ENCODE measurements around the gene GPR137C.
"Not testable (repeated sequence)": the region's sequence is repeated elsewhere in the genome, so short reads cannot be mapped to it uniquely, and the experiment has no call there.

The GPR137C gene

DNA sequence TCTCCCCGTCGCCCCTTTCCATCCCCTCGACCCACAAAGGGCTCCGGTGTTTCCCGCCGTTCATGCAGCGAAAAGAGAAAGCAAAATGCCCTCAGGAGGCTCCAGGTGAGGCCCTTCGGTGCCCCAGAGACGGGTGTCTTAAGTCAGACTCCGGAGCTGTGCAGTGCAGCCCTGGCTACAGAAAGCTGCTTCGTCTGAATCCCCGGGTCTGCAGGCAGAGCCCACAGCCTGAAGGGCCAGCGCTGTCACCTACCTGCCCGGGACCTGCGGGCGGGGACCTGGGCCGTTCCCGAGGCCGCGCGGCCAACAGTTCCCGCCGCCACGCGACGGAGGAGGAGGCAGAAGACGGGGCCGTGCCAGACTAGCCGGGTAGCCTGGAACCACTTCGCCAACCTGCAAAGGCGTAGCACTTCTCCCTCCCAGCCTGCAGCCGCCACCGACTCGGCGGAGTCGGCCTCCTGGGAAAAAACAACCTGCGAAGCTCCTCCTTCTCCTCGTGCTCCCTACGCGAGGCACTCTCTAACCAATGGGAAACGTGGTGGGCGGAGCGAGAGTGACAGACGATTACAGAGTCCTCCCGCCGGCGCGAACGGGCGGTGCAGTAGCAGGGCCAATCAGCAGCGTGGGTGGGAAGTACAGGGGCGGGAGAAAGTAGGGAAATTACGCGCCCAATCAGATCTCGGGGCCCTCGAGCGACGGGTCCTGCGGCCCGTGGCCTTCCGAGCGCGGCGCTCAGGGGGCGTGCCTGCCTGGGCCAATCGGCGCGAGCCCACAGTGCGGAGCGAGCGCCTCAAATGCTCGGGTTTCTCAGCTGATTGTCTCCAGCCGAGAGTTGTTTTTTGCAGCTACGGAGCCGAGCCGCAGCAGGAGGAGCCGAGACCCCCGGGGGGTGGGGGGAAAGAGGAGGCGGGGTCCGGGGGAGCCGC is at the start of gene GPR137C, which contains the start of gene TXNDC16:
Gene GPR137C (plus strand): TSS at position 774 of the 926 bp plus-strand sequence. CDS start 312 bp downstream, outside the sequence.
Gene TXNDC16 (minus strand): TSS at position 443 of the 926 bp plus-strand sequence. CDS start 8,948 bp downstream, outside the sequence.
- peak; percentile 99 for FAIRE-seq

DNA sequence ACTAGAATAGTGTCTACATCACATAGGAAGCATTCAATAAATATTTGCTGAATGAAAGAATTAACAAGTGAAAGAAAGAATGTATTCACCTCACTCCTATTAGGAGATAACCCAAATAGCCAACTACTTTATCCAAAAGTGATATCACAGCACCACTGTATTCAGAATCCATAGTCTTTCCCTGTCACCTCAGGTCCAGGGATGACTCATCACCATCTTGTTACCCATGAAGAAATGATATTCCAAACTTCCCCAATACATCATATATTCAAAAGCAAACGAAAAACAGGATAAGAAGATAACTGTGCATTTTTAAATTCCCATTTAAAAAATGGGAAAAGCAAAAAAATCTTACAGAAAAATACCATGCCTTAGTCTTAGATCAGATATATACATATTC is 39.4 kb upstream of the GPR137C start:
- FAIRE-seq: no peak

DNA sequence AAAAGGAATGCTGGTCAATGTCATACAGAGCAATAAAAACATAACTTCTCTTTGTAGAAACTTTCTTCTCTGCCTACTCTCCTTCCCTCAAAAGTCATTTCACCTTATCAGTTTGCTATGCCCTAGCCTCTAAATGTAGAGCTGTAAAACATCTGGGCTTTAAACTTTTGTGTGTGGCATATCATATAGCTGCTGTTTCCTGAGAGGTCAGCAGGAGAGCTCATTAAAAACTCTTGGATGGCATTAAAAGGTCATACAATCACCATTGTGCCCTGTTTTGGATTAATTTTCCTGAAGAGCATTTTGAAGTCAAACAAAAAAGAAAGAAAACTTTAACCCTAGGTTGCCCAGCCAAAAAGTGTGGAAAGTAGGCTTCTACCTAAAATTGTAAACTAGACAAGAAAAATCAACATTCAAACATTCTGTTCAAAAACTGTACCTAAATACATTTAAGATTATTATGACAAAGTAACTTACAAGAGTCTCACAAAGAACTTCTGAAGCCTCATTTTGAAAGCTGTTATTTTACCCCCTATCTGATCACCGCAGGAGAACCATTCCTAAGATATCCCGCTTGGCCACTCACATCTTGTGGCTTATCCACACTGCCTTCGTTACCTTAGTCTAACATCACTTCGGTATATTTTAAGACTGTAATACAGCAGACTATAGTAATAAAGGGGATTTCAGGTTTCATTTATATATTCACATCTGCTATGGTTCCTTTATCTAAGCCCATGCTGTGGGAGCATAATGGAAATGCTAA is 38.4 kb upstream of the GPR137C start:
- no peak for FAIRE-seq

DNA sequence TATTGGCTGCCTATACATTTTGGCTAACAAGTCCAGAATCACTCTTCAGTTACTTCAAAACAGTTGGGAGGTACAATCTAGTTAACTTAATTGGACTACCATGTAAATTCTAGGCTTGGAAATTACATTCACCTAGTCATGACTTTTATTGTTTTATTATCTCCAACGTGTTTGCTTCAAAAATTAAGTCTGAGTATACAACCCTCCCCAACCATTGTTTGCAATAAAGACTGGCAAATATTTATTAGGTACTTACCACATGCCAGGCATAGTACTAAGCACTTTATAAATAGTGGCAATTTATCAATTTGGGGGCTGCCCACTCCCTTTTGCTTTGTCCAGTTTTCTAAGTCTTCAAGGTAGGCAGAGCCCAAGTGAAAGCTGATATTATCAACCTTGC is 30.6 kb upstream of the GPR137C start:
- FAIRE-seq: no peak

- FAIRE-seq: no peak
These were observed 29.9 kb upstream of the GPR137C start for GRCh38 chr14:52522581-52523345.

DNA sequence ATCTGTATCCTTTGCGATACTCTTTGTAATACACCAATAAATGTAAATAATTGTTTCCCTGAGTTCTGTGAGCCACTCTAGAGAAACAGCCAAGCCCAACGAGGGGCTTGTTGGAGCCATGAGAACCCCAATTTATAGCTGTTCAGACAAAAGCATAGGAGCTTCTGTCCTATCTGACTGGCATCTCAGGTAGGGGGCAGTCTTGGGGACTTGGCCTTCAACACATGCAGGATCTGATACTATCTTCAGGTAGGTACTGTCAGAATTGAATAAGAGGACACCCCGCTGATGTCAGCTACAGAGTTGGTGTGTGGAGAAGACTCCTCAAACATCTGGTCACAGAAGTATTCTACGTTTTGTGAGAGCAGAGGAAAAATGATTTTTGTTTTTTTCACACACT is 25.6 kb upstream of the GPR137C start:
- no peak for FAIRE-seq

DNA sequence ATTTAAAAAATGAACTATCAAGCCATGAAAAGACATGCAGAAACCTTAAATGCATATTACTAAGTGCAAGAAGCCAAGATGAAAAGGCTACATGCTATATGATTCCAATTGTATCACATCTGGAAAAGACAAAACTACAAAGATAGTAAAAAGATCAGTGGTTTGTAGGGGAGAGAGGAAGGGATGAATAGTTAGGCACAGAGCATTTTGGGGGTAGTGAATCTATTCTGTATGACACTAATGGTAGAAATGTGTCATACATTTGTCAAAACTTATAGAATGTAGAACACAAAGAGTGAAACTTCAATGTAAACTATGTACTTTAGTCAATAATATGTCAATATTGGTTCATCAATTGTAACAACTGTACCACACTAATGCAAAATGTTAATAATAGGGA is 21.2 kb upstream of the GPR137C start:
- FAIRE-seq: no peak

- no peak for FAIRE-seq
These were observed 16.4 kb upstream of the GPR137C start for GRCh38 chr14:52536269-52536668.

GRCh38 chr14:52538623-52539022 is 14.0 kb upstream of the GPR137C start:
- no peak for FAIRE-seq

- FAIRE-seq: no peak
These were observed 6.9 kb upstream of the GPR137C start for GRCh38 chr14:52545584-52546317.

GRCh38 chr14:52546318-52546670 is 6.3 kb upstream of the GPR137C start:
- no peak for FAIRE-seq

DNA sequence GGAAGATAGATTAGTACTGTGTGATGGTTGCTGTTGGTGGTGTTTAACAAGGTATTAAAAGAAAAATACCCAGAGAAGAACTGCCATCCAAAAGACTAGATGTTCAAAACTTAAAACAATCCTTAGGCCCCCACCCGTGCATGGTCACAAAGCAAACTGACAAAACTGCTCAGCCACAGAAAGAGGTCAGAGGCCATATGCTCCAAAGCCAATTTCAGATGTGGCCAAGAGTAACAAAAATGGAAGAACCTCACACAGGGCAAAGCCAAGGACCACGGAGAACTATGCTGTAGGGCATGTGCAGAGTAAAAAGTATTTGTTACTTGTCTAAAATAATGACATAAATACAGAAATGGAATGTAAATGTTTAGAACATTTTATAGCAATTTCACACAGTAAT is 5.6 kb upstream of the GPR137C start:
- FAIRE-seq: no peak

DNA sequence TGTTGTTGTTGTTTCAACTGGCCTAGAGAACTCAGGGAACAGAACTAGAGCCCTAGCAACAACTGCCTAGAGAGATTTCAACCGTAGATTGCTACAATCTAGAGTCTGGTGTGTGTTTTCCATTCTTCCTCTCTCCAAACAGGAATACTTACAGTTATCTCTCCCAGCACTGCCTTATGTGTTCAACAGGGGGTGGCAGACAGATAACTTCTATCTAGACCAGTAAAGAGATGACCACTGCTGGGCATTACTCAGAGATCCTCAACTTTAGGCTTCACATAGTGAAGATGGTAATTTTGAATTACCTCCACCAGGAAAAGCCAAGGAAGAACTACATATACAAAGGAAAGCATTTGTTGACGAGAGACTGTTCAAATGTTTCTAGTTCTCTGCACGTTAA is 5.1 kb upstream of the GPR137C start:
- no peak for FAIRE-seq

DNA sequence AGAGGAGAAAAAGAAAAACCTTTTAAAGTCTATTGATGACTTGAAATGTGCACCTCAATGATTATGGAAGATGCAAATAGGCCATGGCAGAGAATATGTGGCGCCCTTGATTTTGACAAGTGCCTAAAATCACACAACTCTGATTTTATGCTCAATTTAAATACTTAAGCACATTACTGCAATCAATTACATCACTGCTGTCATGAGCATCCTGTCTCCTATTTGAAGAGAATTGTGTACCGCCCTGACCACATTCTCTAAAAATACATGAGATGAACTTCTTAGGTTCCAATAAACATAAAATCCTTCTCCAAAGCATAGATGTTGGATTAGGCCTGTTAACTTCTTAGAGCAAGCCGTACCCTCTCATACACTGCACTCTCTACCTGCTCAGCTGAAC is 2.0 kb upstream of the GPR137C start:
- no peak for FAIRE-seq

DNA sequence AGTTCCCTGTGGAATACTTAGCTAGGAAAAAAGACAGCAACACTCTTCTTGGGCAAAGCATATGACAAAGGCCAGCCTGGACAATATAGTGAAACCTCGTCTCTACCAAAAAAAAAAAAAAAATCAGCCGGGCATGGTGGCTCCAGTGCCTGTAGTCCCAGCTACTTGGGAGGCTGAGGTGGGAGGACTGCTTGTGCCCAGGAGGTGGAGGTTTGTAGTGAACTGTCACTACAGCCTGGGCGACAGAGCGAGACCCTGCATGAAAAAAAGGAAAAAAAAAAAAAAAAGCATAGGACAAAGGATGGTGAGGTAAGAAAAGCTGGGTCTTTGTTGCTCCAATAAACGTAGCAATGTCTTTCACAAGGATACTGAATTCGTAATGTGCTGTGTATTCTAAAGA is 1.4 kb upstream of the GPR137C start:
- no peak for FAIRE-seq

DNA sequence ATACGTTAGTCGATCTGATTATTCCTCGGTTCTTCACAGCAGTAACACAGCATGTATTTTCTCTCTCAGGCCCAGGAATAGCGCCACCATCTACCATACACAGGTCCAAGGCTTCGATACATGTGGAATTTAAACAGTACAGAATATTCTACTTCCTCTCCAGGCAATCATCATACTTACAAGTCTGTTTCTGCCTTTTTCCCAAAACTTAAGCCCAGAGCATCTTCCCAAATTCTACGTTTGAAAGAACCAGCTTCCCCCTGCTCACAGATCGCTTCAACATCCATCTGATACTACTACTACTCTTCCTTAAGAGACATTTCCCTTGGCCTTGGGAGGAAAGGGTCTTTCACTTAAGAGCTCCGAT is 957 bp upstream of the GPR137C start:
- FAIRE-seq: no peak

- no peak for FAIRE-seq
These were observed 500 bp downstream of the GPR137C start for GRCh38 chr14:52553002-52553670.

DNA sequence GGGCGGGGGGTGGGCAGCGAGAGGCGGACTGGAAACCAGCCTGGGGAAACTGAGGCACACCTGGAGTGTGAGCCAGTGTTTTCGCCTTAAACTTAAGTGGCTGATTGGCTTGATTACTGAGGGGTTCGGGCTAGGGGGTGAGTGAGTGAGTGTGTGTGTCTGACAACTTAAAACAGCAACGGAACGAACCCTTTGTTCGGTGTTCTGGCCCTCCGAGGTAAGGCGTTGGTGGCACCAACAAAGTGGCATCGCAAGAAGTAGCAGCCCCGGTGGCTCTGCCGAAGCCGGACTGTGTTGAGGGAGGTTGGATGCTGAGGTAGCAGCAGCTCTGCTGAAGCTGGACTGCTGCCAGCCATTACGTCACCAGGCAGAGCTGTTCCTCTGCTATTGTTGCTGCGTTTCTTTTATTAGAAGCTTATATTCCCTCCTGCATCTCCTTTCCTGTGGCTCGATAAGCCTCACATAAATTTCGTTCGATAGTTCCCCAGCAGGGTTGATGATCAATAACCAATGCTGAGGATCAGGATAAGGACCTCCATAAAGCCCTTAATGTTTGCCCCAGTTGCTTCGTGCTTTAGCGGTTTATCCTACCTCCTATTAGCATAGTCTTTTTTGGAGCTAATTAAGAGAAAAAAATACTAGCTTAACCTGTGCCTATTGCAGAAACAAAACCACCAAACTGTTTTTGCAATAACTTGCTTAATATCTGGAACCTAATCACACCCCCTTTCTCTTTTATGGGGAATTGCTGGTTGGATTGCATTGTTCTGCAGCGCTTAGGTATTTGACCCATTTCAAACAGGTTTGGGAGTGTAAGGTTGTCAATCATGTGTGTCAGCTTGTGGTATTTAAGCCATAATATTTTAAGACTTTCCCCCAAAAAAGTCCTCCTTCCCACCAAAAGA is 1.3 kb downstream of the GPR137C start:
- no peak for FAIRE-seq

GRCh38 chr14:52558688-52559087 is 6.1 kb downstream of the GPR137C start:
- FAIRE-seq: no peak

- FAIRE-seq: no peak
These were observed 10.5 kb downstream of the GPR137C start for GRCh38 chr14:52563120-52563519.

GRCh38 chr14:52568454-52568853 is 15.8 kb downstream of the GPR137C start:
- not testable (repeated sequence) for FAIRE-seq
